GM15510 (cell line): ENCODE data around the gene GABBR2.

Experiments used
- POLR2A ChIP-seq: IDR thresholded peaks from 3 replicates; pipeline ENCODE4 v1.6.1; 2011; ENCODE audit warnings: borderline replicate concordance; ENCODE audit not compliant: insufficient read length; ENCODE audit errors: extremely low read depth

The GABBR2 gene

GRCh38 chr9:98708933-98709911 lies at the start of gene GABBR2:
Gene GABBR2, minus strand, starts transcription at chr9:98708935. Its CDS starts 198 bp downstream, at chr9:98708737.
- no peak for TF ChIP-seq POLR2A

GRCh38 chr9:98755006-98755618 lies 46.4 kb upstream of the GABBR2 start:
- TF ChIP-seq POLR2A, result no peak

GRCh38 chr9:98751210-98751609 lies 42.5 kb upstream of the GABBR2 start:
- TF ChIP-seq POLR2A, result no peak

GRCh38 chr9:98750364-98751060 lies 41.8 kb upstream of the GABBR2 start:
- TF ChIP-seq POLR2A, result no peak

GRCh38 chr9:98747476-98747875 lies 38.7 kb upstream of the GABBR2 start:
- no peak for TF ChIP-seq POLR2A

GRCh38 chr9:98745470-98745869 lies 36.7 kb upstream of the GABBR2 start:
- TF ChIP-seq POLR2A, result no peak

GRCh38 chr9:98743818-98744611 lies 35.3 kb upstream of the GABBR2 start:
- no peak for TF ChIP-seq POLR2A

- no peak for TF ChIP-seq POLR2A
Measured at GRCh38 chr9:98743329-98743728, 34.6 kb upstream of the GABBR2 start.

GRCh38 chr9:98742325-98743280 lies 33.9 kb upstream of the GABBR2 start:
- no peak for TF ChIP-seq POLR2A

GRCh38 chr9:98740226-98740881 lies 31.6 kb upstream of the GABBR2 start:
- no peak for TF ChIP-seq POLR2A

GRCh38 chr9:98738741-98739140 lies 30.0 kb upstream of the GABBR2 start:
- no peak for TF ChIP-seq POLR2A

GRCh38 chr9:98736226-98736625 lies 27.5 kb upstream of the GABBR2 start:
- TF ChIP-seq POLR2A, result no peak

GRCh38 chr9:98732801-98733200 lies 24.1 kb upstream of the GABBR2 start:
- TF ChIP-seq POLR2A, result no peak
